ENCODE measurements around the gene SUMO3.
A peak's percentile ranks its signal among the peaks of the same experiment; 100 is the strongest.

Gene SUMO3

GRCh38 chr21:44818640-44819011, 764 bp upstream of the SUMO3 start:
- no peak for TF ChIP-seq EZH2phosphoT487 (IDR thresholded peaks at IDR 0.05; ENCODE audit: borderline replicate concordance)
- no peak for TF ChIP-seq CTCF (conservative IDR thresholded peaks at IDR 0.05; ENCODE audit: low read length)
- Histone ChIP-seq H3K9me2 (replicated peaks; ENCODE audit: low read depth, low read length) (no peaks in the 10 kb centered on the region), H3K4me1 (ENCODE audit: insufficient read depth, low read length, poor library complexity, severe bottlenecking) (peaks cover 16% of the 10 kb centered on the region), H2AFZ (ENCODE audit: low read length) (peak overlapping the region; percentile 95), H4K20me1 (ENCODE audit: insufficient read depth, low read length, poor library complexity, severe bottlenecking) (peaks cover 36% of the 10 kb centered on the region), H3K9me3 (ENCODE audit: insufficient read depth, low read depth, low read length) (peaks cover 13% of the 10 kb centered on the region), H3F3A (ENCODE audit: low read depth) (no peaks in the 10 kb centered on the region), H3K4me3 (ENCODE audit: low read length, poor library complexity, severe bottlenecking) (peak overlapping the region; percentile 92), H3K9ac (ENCODE audit: low read depth, low read length, poor library complexity, severe bottlenecking) (peak overlapping the region; percentile 92), H3K4me2 (ENCODE audit: low read depth, low read length, poor library complexity, severe bottlenecking) (peak overlapping the region; percentile 90), H3K79me2 (ENCODE audit: insufficient read depth, low read length) (peaks cover 48% of the 10 kb centered on the region), H3K27me3 (ENCODE audit: insufficient read depth, low read length, poor library complexity, severe bottlenecking) (no peaks in the 10 kb centered on the region), H3K36me3 (ENCODE audit: insufficient read depth, low read length) (no peaks in the 10 kb centered on the region)

DNA sequence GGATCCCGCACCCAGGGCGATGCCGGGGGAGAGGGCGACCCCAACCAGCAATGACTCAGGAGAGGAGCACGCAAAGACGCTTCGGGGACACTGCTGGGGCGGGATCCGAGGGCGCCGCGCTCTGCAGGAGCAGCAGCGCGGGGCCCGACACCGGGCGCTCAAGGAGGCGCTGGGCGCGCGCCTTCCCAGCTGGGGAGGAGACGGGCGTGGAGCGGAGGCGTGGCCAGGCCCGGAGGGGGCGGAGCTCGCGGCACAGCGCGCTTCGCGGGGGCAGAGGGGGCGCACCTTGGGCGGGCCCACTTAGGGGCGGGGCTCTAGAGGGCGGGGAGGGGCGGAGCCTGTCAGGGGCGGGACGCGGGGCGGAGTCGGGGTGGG, 369 bp downstream of the SUMO3 start:
- Histone ChIP-seq H3F3A (ENCODE audit: low read depth) (no peaks in the 10 kb centered on the region), H3K79me2 (ENCODE audit: insufficient read depth, low read length) (peaks cover 59% of the 10 kb centered on the region), H3K9me2 (replicated peaks; ENCODE audit: low read depth, low read length) (no peaks in the 10 kb centered on the region), H3K4me2 (ENCODE audit: low read depth, low read length, poor library complexity, severe bottlenecking) (peak overlapping the region; percentile 78), H4K20me1 (ENCODE audit: insufficient read depth, low read length, poor library complexity, severe bottlenecking) (peaks cover 47% of the 10 kb centered on the region), H3K4me3 (ENCODE audit: low read length, poor library complexity, severe bottlenecking) (peak overlapping the region; percentile 92), H3K9ac (ENCODE audit: low read depth, low read length, poor library complexity, severe bottlenecking) (peak overlapping the region; percentile 92), H3K9me3 (ENCODE audit: insufficient read depth, low read depth, low read length) (0 out of 2 replicates have a peak, but pooled peaks cover 5% of the 10 kb centered on the region), H3K4me1 (ENCODE audit: insufficient read depth, low read length, poor library complexity, severe bottlenecking) (peaks cover 16% of the 10 kb centered on the region), H3K27me3 (ENCODE audit: insufficient read depth, low read length, poor library complexity, severe bottlenecking) (no peaks in the 10 kb centered on the region), H2AFZ (ENCODE audit: low read length) (no peak overlapping the region), H3K36me3 (ENCODE audit: insufficient read depth, low read length) (no peaks in the 10 kb centered on the region)
- TF ChIP-seq EZH2phosphoT487 (IDR thresholded peaks at IDR 0.05; ENCODE audit: borderline replicate concordance): no peak
- no peak for TF ChIP-seq CTCF (conservative IDR thresholded peaks at IDR 0.05; ENCODE audit: low read length)

DNA sequence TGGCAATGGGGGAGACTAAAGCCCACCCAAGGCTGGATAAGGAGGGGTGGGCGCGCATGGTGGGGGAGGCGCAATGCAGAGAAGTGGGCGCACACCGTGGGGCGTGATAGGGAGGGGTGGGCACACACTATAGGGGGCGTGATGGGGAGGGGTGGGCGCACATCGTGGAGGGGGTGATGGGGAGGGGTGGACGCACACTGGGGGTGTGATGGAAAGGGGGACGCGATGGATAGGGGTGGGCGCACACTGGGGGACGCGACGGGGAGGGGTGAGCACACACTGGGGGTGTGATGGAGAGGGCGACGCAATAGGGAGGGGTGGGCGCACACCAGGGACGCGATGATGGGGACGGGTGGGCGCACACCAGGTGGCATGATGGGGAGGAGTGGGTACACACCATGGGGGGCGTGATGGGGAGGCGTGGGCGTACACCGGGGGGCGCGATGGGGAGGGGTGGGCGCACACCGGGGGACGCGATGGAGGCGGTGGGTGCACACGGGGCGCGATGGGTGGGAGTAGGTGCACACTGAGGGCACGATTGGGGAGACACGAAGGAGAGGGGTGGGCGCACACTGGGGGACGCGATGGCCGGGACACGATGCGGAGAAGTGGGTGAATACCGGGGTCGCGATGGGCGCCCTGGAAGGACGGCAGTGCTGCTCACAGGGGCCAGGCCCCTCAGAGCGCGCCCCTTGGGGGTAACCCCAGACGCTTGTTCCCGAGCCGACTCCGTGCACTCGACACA, 929 bp downstream of the SUMO3 start:
- TF ChIP-seq CTCF (conservative IDR thresholded peaks at IDR 0.05; ENCODE audit: low read length) (no peak), EZH2phosphoT487 (IDR thresholded peaks at IDR 0.05; ENCODE audit: borderline replicate concordance) (no peak)
- Histone ChIP-seq H3F3A (ENCODE audit: low read depth) (no peaks in the 10 kb centered on the region), H3K79me2 (ENCODE audit: insufficient read depth, low read length) (peaks cover 65% of the 10 kb centered on the region), H3K4me1 (ENCODE audit: insufficient read depth, low read length, poor library complexity, severe bottlenecking) (peaks cover 16% of the 10 kb centered on the region), H2AFZ (ENCODE audit: low read length) (no peak overlapping the region), H4K20me1 (ENCODE audit: insufficient read depth, low read length, poor library complexity, severe bottlenecking) (peaks cover 53% of the 10 kb centered on the region), H3K9me3 (ENCODE audit: insufficient read depth, low read depth, low read length) (0 out of 2 replicates have a peak, but pooled peaks cover 3% of the 10 kb centered on the region), H3K9me2 (replicated peaks; ENCODE audit: low read depth, low read length) (no peaks in the 10 kb centered on the region), H3K36me3 (ENCODE audit: insufficient read depth, low read length) (no peaks in the 10 kb centered on the region), H3K9ac (ENCODE audit: low read depth, low read length, poor library complexity, severe bottlenecking) (peak overlapping the region; percentile 92), H3K4me2 (ENCODE audit: low read depth, low read length, poor library complexity, severe bottlenecking) (peak overlapping the region; percentile 78), H3K27me3 (ENCODE audit: insufficient read depth, low read length, poor library complexity, severe bottlenecking) (no peaks in the 10 kb centered on the region), H3K4me3 (ENCODE audit: low read length, poor library complexity, severe bottlenecking) (peak overlapping the region; percentile 92)

Measured in Loucy (cell line).